ENCODE measurements around the gene PRDM15.
A peak's percentile ranks its signal among the peaks of the same experiment; 100 is the strongest.

The PRDM15 gene

DNA sequence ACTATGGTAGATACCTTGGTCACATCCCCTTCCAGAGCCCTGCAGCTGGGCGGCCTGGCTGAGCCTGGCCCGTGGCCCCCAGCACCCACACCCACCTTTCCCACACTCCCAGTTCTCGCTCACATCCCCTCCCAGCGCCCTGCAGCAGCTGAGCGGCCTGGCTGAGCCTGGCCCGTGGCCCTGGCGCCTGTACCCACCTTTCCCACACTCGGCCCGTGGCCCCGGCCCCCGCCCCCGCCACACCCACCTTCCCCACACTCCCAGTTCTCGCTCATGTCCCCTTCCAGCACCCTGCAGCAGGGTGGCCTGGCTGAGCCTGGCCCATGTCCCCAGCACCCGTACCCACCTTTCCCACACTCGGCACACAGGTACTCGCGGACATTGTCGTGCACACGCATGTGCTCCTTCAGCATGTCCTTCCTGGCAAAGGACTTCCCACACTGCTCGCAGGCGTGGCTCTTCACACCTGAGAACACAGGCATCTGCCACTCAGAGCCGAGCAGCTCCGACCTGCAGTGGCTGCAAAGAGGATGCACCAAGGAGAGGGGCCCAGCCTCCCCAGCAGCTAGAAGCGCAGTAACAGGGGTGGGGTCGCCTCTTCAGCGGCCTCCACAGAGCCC lies 59.8 kb downstream of the PRDM15 start:
- peaks cover 53% of the 10 kb centered on the region for H3K36me3 ChIP-seq (ENCODE audit: low read depth)
- TF ChIP-seq CTCF (IDR thresholded peaks at IDR 0.05; ENCODE audit: poor library complexity, severe bottlenecking) = no peak
- no peak for ATAC-seq (ENCODE audit: low read depth)

GRCh38 chr21:41817877-41818855 lies 61.0 kb downstream of the PRDM15 start:
- Histone ChIP-seq H3K27me3 (ENCODE audit: insufficient read depth, poor library complexity, severe bottlenecking) (no peaks in the 10 kb centered on the region), H3K9me3 (ENCODE audit: severe bottlenecking) (no peaks in the 10 kb centered on the region), H3K36me3 (ENCODE audit: low read depth) (peaks cover 52% of the 10 kb centered on the region), H3K4me3 (ENCODE audit: severe bottlenecking) (no peak overlapping the region), H3K4me1 (ENCODE audit: insufficient read depth, poor library complexity, severe bottlenecking) (no peaks in the 10 kb centered on the region), H3K27ac (ENCODE audit: poor library complexity, severe bottlenecking) (no peak overlapping the region)
- DNase-seq (ENCODE audit: low spot score) (no peak), ATAC-seq (ENCODE audit: low read depth) (no peak)
- TF ChIP-seq CTCF (IDR thresholded peaks at IDR 0.05; ENCODE audit: poor library complexity, severe bottlenecking) = no peak

More for the DNA sequence above, 59.8 kb downstream of the PRDM15 start:
- Histone ChIP-seq H3K4me3 (ENCODE audit: severe bottlenecking) (no peak overlapping the region), H3K9me3 (ENCODE audit: severe bottlenecking) (no peaks in the 10 kb centered on the region), H3K27me3 (ENCODE audit: insufficient read depth, poor library complexity, severe bottlenecking) (no peaks in the 10 kb centered on the region), H3K4me1 (ENCODE audit: insufficient read depth, poor library complexity, severe bottlenecking) (no peaks in the 10 kb centered on the region), H3K27ac (ENCODE audit: poor library complexity, severe bottlenecking) (no peak overlapping the region)
- no peak for DNase-seq (ENCODE audit: low spot score)

GRCh38 chr21:41817228-41817627 lies 61.9 kb downstream of the PRDM15 start:
- TF ChIP-seq CTCF (IDR thresholded peaks at IDR 0.05; ENCODE audit: poor library complexity, severe bottlenecking) = peak; percentile 80
- Histone ChIP-seq H3K9me3 (ENCODE audit: severe bottlenecking) (no peaks in the 10 kb centered on the region), H3K36me3 (ENCODE audit: low read depth) (peaks cover 62% of the 10 kb centered on the region), H3K27ac (ENCODE audit: poor library complexity, severe bottlenecking) (no peak overlapping the region), H3K4me3 (ENCODE audit: severe bottlenecking) (no peak overlapping the region), H3K27me3 (ENCODE audit: insufficient read depth, poor library complexity, severe bottlenecking) (no peaks in the 10 kb centered on the region), H3K4me1 (ENCODE audit: insufficient read depth, poor library complexity, severe bottlenecking) (no peaks in the 10 kb centered on the region)
- peak; percentile 77 for ATAC-seq (ENCODE audit: low read depth)
- DNase-seq (ENCODE audit: low spot score) = no peak

- no peak for TF ChIP-seq CTCF (IDR thresholded peaks at IDR 0.05; ENCODE audit: poor library complexity, severe bottlenecking)
- H3K27ac ChIP-seq (ENCODE audit: poor library complexity, severe bottlenecking) = no peak overlapping the region
- no peaks in the 10 kb centered on the region for H3K9me3 ChIP-seq (ENCODE audit: severe bottlenecking)
- H3K27me3 ChIP-seq (ENCODE audit: insufficient read depth, poor library complexity, severe bottlenecking) = no peaks in the 10 kb centered on the region
- ATAC-seq (ENCODE audit: low read depth) = peak; percentile 48; the same call in 1 of the 3 replicates
- no peak overlapping the region for H3K4me3 ChIP-seq (ENCODE audit: severe bottlenecking)
- H3K4me1 ChIP-seq (ENCODE audit: insufficient read depth, poor library complexity, severe bottlenecking) = no peaks in the 10 kb centered on the region
- peaks cover 65% of the 10 kb centered on the region for H3K36me3 ChIP-seq (ENCODE audit: low read depth)
- no peak for DNase-seq (ENCODE audit: low spot score)
Measured at GRCh38 chr21:41816583-41817165, 62.5 kb downstream of the PRDM15 start.
